Sigmoid colon (tissue), 3 donors: ENCODE measurements around the gene GALNT13.

ENCODE experiments used
- CTCF ChIP-seq, 4 experiments: fragments of 450-650 bp in 3 of 4; fragments of 200-600 bp in 1 of 4; IDR thresholded peaks; one replicate each; pipeline ENCODE4 v1.5.1; 2016 to 2019; ENCODE audit warnings: antibody characterized with exemption in 4 of 4, mild to moderate bottlenecking in 3 of 4, moderate library complexity in 2 of 4
- POLR2A ChIP-seq, 2 donors: fragments of 450-650 bp; IDR thresholded peaks; one replicate each; pipeline ENCODE4 v1.6.1; 2016; ENCODE audit warnings: antibody characterized with exemption in 2 of 2, mild to moderate bottlenecking in 2 of 2, moderate library complexity in 2 of 2

- TF ChIP-seq CTCF (IDR thresholded peaks at IDR 0.05) (no peak), POLR2A (IDR thresholded peaks at IDR 0.05) (no peak)
Measured at GRCh38 chr2:154032220-154032619, 160.5 kb downstream of the GALNT13 start.
